GM18951 (cell line): ENCODE data around the gene SLC16A8.

Experiments
- POLR2A ChIP-seq: IDR thresholded peaks from 4 replicates; pipeline ENCODE4 v1.6.1; 2011; ENCODE audit warnings: mild to moderate bottlenecking; ENCODE audit not compliant: insufficient read length, insufficient read depth; ENCODE audit errors: extremely low read depth
- in situ Hi-C: fragments of 300-500 bp; cut with MboI; formaldehyde crosslinking; loops from one replicate; pipeline ENCODE4 v1.12.0; 2022; ENCODE audit warnings: low sequenced_read_pairs, mixed read lengths, inconsistent platforms; ENCODE audit not compliant: unreplicated experiment

Gene SLC16A8

DNA sequence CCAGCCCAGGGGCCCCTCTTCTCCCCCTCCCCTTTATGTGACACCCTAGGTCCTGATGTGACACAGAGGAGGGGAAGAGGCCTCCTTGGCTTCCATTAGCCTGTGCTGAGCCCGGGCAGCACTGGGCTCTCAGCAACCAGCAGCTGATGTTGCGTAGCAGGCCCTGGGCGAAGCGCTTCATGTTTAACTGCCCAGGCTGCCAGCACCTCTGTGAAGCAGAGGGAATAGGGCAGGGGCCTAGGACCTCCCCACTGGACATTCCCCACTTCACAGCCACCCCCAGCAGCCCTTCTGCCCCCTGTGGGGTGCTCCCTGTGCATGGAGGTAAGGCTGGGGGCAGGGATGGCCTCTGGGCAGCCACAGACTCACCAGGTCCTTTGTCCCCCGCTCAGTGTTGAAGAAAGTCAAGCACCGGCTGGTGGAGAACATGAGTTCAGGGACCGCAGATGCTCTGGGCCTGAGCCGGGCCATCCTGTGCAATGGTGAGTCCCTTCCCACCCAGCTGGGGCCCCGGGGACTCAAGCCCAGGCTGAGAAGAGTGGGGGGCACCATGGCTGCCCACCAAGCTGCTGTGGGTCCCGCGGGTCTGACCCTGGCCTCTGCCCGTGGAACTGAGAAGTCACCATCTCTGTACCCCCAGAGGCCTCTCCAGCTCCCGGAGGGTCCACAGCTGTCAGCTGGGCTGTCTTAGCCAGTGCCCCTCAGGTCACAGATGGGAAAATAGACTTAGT lies 15.2 kb downstream of the SLC16A8 start:
- in situ Hi-C loops: no loop called here
- TF ChIP-seq POLR2A: no peak

DNA sequence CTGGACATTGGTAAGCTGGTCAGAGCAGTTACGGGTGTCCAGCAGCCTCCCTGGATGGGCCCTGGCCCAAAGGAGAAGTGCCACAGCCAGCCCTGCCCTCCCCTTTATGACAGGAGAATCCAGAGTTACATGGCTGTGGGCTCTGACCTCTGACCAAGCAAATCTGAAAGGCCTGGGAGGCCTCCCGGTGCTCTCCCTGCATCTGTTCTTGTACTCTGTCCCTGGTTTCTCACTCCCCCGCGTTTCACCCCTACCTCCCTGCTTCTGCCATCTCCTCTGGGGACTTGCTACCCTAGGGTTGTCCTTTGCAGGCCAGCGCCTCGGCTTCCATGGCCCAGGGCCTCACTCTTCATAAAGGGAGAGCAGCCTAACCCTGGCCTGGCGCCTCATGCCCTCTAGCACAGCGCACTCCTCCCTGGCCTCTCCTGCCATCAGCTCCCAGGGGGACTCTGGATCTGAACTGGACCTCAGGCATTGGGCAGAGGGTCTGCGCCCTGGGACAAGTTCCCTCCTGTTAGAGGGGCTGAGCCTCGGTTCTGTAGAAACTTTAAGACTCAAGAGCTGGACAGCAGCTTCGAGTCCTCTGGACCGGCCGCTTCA lies 16.1 kb downstream of the SLC16A8 start:
- no peak for TF ChIP-seq POLR2A
- in situ Hi-C loops: no loop called here

GRCh38 chr22:38067028-38067415 lies 17.0 kb downstream of the SLC16A8 start:
- in situ Hi-C loops: no loop called here
- TF ChIP-seq POLR2A: no peak

DNA sequence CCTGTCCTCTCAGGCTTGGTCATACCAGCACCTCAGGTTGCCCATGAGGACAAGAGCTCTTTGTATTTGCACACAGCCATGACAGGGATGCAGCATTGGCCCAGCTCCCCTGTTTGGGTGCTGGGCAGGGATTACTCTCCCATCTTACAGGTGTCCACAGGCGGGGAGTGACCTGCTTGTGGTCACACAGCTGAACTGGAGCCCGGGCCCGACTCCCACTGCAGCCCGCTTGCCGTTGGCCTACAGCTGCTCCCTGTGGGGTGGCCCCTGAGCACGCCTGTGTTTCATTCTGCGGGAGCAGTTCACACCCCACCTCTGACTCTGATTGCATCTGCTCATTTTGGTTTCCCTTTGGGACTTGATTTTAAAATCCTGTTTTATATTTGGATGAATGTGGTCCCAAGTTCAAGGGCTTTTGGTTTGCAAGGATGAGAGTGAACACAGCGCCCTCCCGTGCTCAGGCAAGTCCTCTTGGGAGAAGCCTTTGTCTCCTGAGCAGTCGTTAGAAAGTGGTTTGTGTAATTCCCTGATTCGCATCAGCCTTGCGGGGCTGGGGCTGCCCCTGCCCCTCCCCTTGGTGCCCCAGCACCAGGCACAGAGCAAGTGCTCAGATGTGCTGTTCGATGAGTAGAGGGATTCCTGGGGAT lies 17.5 kb downstream of the SLC16A8 start:
- in situ Hi-C loops: no loop called here
- TF ChIP-seq POLR2A: no peak

- in situ Hi-C loops: no loop called here
- TF ChIP-seq POLR2A: no peak
These were observed 18.4 kb downstream of the SLC16A8 start for GRCh38 chr22:38065539-38065938.

DNA sequence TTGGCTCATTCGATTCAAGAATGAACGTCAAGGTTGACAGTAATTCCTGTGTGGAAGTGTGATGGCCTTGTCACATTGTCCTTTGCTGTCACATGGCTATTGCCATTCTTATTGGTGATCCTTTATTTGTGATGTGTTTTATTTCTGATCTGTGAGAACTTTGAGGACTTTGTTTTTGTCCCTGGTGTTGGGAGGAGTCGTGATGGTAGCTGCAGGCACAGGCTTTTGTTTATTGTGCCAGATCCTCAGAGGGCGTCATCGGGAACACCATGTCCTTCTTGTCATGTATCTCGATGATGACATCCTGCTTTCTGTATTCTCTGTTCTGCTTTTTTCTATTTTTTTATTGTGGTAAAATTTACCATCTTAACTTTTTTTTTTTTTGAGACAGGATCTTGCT lies 21.2 kb downstream of the SLC16A8 start:
- no peak for TF ChIP-seq POLR2A
- in situ Hi-C loops: no loop called here

- in situ Hi-C loops: no loop called here
- peak; percentile 53 for TF ChIP-seq POLR2A
These were observed 26.8 kb downstream of the SLC16A8 start, which contains the start of gene PICK1 for GRCh38 chr22:38056969-38057891. TSS of gene PICK1 (plus strand) at chr22:38057404. CDS start at chr22:38057810, 406 bp downstream.

DNA sequence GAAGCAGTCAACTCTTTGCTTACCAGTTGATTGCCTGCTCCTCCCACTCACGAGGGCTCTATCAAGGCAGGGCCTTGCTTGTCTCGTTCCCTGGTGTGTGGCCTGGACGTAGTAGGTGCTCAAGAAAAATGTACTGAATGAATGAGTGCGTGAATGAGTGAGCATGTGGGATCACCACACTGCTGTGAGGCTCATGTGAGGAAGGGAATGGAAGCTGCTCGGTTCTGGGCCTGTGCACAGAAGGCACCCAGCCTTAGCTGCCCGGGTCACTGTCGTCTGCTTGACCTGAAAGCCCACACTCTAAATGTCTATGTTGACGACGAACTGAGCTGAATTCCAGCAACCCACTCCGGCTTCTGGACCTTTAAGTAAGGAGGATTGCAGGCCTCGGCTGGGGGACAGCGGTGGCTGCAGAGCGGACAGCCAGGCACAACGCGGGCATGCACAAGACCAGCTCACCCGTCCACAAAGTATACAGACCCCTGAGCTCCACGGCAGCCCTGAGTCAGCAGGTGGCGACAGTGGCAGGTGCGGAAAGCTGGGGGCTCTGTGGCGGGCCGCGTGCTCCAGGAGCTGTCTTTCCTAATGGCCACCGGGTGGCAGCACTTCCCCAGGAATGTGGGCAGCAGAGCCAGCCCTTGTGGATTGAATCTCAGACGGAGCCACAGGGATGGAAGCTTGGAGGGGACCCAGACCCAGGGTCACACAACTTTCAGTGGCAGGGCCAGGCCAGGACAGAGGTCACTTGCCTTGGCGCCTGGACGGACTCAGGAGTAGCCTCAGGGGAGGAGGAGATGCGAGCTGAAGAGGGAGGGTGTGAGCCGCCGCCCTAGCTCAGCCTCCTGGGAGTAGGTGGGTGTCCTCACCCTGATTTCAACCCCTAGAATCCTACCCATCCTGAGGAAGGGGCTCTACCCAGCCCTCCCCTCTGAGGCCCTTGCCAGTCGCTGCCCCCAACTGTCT lies 31.8 kb downstream of the SLC16A8 start:
- in situ Hi-C loops: no loop called here

DNA sequence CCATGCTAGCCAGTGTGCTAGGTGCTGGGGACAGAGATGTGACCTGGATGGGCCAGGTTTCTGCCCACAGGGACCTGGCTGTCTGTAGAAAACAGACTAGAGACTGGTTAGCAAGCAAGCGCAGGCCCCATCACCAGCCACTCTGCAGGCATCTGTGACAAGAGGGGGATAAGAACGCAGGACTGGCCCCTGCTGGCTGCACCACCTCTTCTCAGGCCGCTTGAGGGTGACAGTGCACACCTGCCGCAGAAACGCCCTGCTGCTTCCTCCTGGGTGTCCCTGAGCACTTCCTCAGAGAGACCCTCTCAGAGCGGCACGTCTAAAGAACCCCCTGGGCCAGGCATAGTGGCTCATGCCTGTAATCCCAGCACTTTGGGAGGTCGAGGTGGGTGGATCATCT lies 32.7 kb downstream of the SLC16A8 start:
- no peak for TF ChIP-seq POLR2A
- in situ Hi-C loops: no loop called here

More for the DNA sequence above, 31.8 kb downstream of the SLC16A8 start:
- no peak for TF ChIP-seq POLR2A

DNA sequence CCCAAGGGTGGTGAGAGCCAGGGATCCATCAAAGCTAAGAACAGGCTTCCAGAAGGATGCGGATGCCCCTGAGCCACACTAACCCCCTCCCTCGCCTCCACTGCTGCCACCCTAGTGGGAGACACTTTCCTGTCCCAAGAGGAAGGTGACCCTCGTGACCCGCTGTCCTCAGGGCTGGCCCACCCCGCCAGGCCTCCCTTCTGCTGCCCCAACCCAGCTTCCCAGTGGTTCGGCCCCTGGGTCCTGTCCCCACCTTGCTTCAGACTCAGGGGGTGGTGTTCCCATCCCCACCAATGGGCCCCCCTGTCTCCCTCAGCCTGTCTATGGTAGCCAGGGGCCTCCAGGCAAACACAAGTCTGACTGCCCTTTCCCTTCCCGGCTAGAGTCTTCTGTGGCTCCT lies 33.3 kb downstream of the SLC16A8 start:
- in situ Hi-C loops: no loop called here

DNA sequence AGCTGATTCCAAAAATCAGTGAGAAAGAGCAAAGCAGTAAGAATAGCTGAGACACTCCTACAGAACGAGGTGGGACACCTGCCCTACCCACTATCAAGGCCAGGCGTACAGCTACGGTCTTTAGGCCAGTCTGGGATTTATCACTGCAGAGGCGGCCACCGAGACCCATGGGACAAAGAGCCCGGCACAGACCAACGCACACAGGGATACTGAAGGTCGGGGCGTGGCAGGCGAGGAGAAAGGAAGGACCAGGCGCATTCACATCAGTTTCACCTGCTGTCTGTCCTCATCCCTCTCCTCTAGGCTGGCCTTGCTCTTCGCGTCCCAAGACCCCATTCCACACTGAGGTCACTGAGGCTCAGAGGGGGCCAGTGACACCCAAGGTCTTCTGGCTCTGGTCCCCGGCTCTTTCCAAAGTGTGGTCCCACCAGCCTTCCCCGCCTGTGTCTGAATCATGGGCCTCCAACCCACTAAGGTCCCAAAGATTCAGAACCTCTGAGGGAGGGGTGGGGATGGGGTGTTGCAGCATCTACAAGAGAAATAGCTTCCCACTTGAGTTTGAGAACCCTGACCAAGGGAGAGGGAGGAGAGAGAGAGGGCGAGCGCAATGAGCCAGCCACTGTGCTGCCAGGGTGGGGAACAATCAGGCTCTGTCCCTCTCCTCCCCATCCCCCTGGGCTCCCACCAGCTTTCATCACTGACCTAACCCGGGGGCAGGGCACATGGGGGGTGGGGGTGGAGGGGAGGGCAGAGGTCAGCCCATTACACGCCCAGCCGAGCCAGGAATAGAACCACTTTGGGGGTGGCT lies 34.0 kb downstream of the SLC16A8 start:
- no peak for TF ChIP-seq POLR2A
- in situ Hi-C loops: loop anchor here (10.0 kb wide), 1 partner anchor 525 kb away; the partner anchor contains the start of gene DMC1

More for the DNA sequence above, 33.3 kb downstream of the SLC16A8 start:
- TF ChIP-seq POLR2A: no peak

- in situ Hi-C loops: loop anchor here (10.0 kb wide), 1 partner anchor 529 kb away; the partner anchor contains the start of gene DMC1
These were observed 37.8 kb downstream of the SLC16A8 start for GRCh38 chr22:38046070-38046748.

More at GRCh38 chr22:38046070-38046748, 37.8 kb downstream of the SLC16A8 start:
- TF ChIP-seq POLR2A: no peak
